CD4-positive, alpha-beta memory T cell (primary cell): ENCODE data around the gene STMP1. TPM values are rescaled to one million over a fixed set of nuclear protein-coding genes. Genes with fewer than 3 reads are reported as not detected.

Experiments
- CTCF ChIA-PET: fragments of 350-600 bp; sonication (Branson Sonifier 250); formaldehyde crosslinking; loops from one replicate; lab custom pipeline; 2021; ENCODE audit warnings: inconsistent platforms; ENCODE audit not compliant: partially characterized antibody; lab: Charles Lee
- POLR2A ChIA-PET: fragments of 350-600 bp; sonication (Branson Sonifier 250); formaldehyde crosslinking; loops from one replicate; lab custom pipeline; 2021; ENCODE audit not compliant: partially characterized antibody; lab: Charles Lee
- DNase-seq, 5 donors: peaks; one replicate each; pipeline versions ENCODE4 v3.0.0 to v3.0.0-alpha.2; 2020 to 2022; ENCODE audit warnings: mixed read lengths in 1 of 5
- H3K27ac ChIP-seq: one replicate; pipeline ENCODE4 v1.7.0; 2013; ENCODE audit warnings: low read depth, low read length
- H3K27me3 ChIP-seq: 2 replicates; pipeline ENCODE4 v1.7.0; 2013; ENCODE audit warnings: mild to moderate bottlenecking, low read length, moderate library complexity; ENCODE audit not compliant: insufficient read depth
- H3K36me3 ChIP-seq: 2 replicates; pipeline ENCODE4 v1.7.0; 2013; ENCODE audit warnings: mild to moderate bottlenecking, low read length, moderate library complexity; ENCODE audit not compliant: insufficient read depth
- H3K4me1 ChIP-seq: 2 replicates; pipeline ENCODE4 v1.7.0; 2013; ENCODE audit warnings: mild to moderate bottlenecking, low read length, moderate library complexity; ENCODE audit not compliant: insufficient read depth
- H3K4me3 ChIP-seq, 2 donors: one replicate each; pipeline ENCODE4 v1.7.0; 2013; ENCODE audit warnings: low read length in 2 of 2, mild to moderate bottlenecking in 1 of 2
- H3K9me3 ChIP-seq, 2 donors: one replicate each; pipeline ENCODE4 v1.7.0; 2013; ENCODE audit warnings: low read length in 2 of 2, control low read depth in 1 of 2; ENCODE audit not compliant: control insufficient read depth in 1 of 2
- H3K27ac Mint-ChIP-seq, 7 donors: one replicate each; pipeline ENCODE4 v1.8.0; 2020 to 2021; ENCODE audit warnings: mixed read lengths in 7 of 7, mild to moderate bottlenecking in 6 of 7, inconsistent platforms in 3 of 7, moderate library complexity in 3 of 7
- H3K27me3 Mint-ChIP-seq, 2 donors: one replicate each; pipeline ENCODE4 v1.8.0; 2020 to 2021; ENCODE audit warnings: mixed read lengths in 2 of 2
- H3K36me3 Mint-ChIP-seq, 2 donors: one replicate each; pipeline ENCODE4 v1.8.0; 2020 to 2021; ENCODE audit warnings: mixed read lengths in 2 of 2, inconsistent platforms in 1 of 2, mild to moderate bottlenecking in 1 of 2
- H3K4me1 Mint-ChIP-seq, 4 donors: one replicate each; pipeline ENCODE4 v1.8.0; 2020 to 2021; ENCODE audit warnings: mixed read lengths in 4 of 4, mild to moderate bottlenecking in 1 of 4
- H3K4me3 Mint-ChIP-seq, 8 donors: one replicate each; pipeline ENCODE4 v1.8.0; 2020 to 2021; ENCODE audit warnings: mixed read lengths in 8 of 8, mild to moderate bottlenecking in 7 of 8, moderate library complexity in 6 of 8, inconsistent platforms in 3 of 8
- H3K9me3 Mint-ChIP-seq, 8 donors: one replicate each; pipeline ENCODE4 v1.8.0; 2020 to 2021; ENCODE audit warnings: mixed read lengths in 8 of 8, mild to moderate bottlenecking in 5 of 8, inconsistent platforms in 3 of 8, moderate library complexity in 1 of 8
- intact Hi-C: fragments of 100-400 bp; cut with micrococcal nuclease; formaldehyde crosslinking; loops from one replicate; pipeline ENCODE4 v1.15.1; 2023
- polyA plus RNA-seq, 2 donors: library from polyadenylated mRNA; unstranded; fragments of 300-500 nt; fragmentation: Illumina TruSeq; gene quantifications; one replicate each; pipeline ENCODE4 v1.2.3, GENCODE V29; 2021
- total RNA-seq, 2 experiments: library from RNA; stranded (reverse); gene quantifications; one replicate each; pipeline ENCODE4 v1.2.3, GENCODE V29; 2021

Gene STMP1
- total and polyA plus RNA-seq, 4 experiments from 2014 or later = 29.5 to 59.2 (median 37.0) TPM

- ChIA-PET POLR2A (no interaction called here), CTCF (interaction anchor here (0.7 to 1.3 kb wide), 2 partner anchors 14 to 28 kb away, joined by 3 read pairs; no protein-coding TSS in a partner anchor)
- H3K27me3 Mint-ChIP-seq = peaks cover 0 to 9% of the 10 kb centered on the region in 2 donors
- H3K27ac Mint-ChIP-seq = no peak overlapping the region
- Histone ChIP-seq H3K4me3 (no peak overlapping the region), H3K36me3 (no peaks in the 10 kb centered on the region), H3K9me3 (no peaks in the 10 kb centered on the region), H3K4me1 (no peaks in the 10 kb centered on the region), H3K27ac (no peak overlapping the region), H3K27me3 (no peaks in the 10 kb centered on the region)
- DNase-seq = no peak
- H3K36me3 Mint-ChIP-seq = peaks cover 0 to 3% of the 10 kb centered on the region in 2 donors
- intact Hi-C loops = no loop called here
- H3K4me3 Mint-ChIP-seq = no peak overlapping the region
- H3K9me3 Mint-ChIP-seq = no peaks in the 10 kb centered on the region
- H3K4me1 Mint-ChIP-seq = no peaks in the 10 kb centered on the region
Measured at GRCh38 chr7:135713836-135714470, 51.6 kb downstream of the STMP1 start.

GRCh38 chr7:135714534-135715009, 52.3 kb downstream of the STMP1 start:
- no peaks in the 10 kb centered on the region for H3K9me3 ChIP-seq
- no peak overlapping the region for H3K4me3 Mint-ChIP-seq
- ChIA-PET CTCF (no interaction called here), POLR2A (no interaction called here)
- intact Hi-C loops = no loop called here
- no peaks in the 10 kb centered on the region for H3K4me1 ChIP-seq
- H3K27ac ChIP-seq = no peak overlapping the region
- no peak overlapping the region for H3K4me3 ChIP-seq
- H3K27ac Mint-ChIP-seq = no peak overlapping the region
- H3K9me3 Mint-ChIP-seq = no peaks in the 10 kb centered on the region
- no peak for DNase-seq
- H3K4me1 Mint-ChIP-seq = no peaks in the 10 kb centered on the region
- peaks cover 0 to 10% of the 10 kb centered on the region in 2 donors for H3K27me3 Mint-ChIP-seq
- no peaks in the 10 kb centered on the region for H3K36me3 ChIP-seq
- peaks cover 0 to under 1% of the 10 kb centered on the region in 2 donors for H3K36me3 Mint-ChIP-seq
- H3K27me3 ChIP-seq = no peaks in the 10 kb centered on the region

- Mint-ChIP-seq H3K4me1 (no peaks in the 10 kb centered on the region), H3K27me3 (peaks cover 3 to 10% of the 10 kb centered on the region in 2 donors)
Measured at GRCh38 chr7:135715055-135715522, 52.8 kb downstream of the STMP1 start.

GRCh38 chr7:135715673-135716072, 53.4 kb downstream of the STMP1 start:
- H3K4me3 ChIP-seq = no peak overlapping the region
- Mint-ChIP-seq H3K4me1 (no peaks in the 10 kb centered on the region), H3K36me3 (no peaks in the 10 kb centered on the region), H3K9me3 (no peaks in the 10 kb centered on the region), H3K27ac (no peak overlapping the region), H3K27me3 (peaks cover 3 to 10% of the 10 kb centered on the region in 2 donors), H3K4me3 (no peak overlapping the region)
- no peak for DNase-seq
- intact Hi-C loops = no loop called here
- H3K36me3 ChIP-seq = no peaks in the 10 kb centered on the region
- H3K9me3 ChIP-seq = no peaks in the 10 kb centered on the region
- CTCF ChIA-PET = interaction anchor here (0.9 kb wide), 1 partner anchor 27 kb away, joined by 3 read pairs; no protein-coding TSS in a partner anchor
- POLR2A ChIA-PET = no interaction called here
- H3K4me1 ChIP-seq = no peaks in the 10 kb centered on the region
- H3K27me3 ChIP-seq = no peaks in the 10 kb centered on the region
- H3K27ac ChIP-seq = no peak overlapping the region

More at GRCh38 chr7:135715055-135715522, 52.8 kb downstream of the STMP1 start:
- POLR2A ChIA-PET = no interaction called here
- Mint-ChIP-seq H3K9me3 (no peaks in the 10 kb centered on the region), H3K27ac (no peak overlapping the region), H3K36me3 (no peaks in the 10 kb centered on the region), H3K4me3 (no peak overlapping the region)
- no peak overlapping the region for H3K27ac ChIP-seq
- no peaks in the 10 kb centered on the region for H3K9me3 ChIP-seq
- no peak for DNase-seq
- CTCF ChIA-PET = interaction anchor here (0.9 kb wide), 1 partner anchor 27 kb away, joined by 3 read pairs; no protein-coding TSS in a partner anchor
- no peaks in the 10 kb centered on the region for H3K27me3 ChIP-seq
- H3K36me3 ChIP-seq = no peaks in the 10 kb centered on the region
- intact Hi-C loops = no loop called here
- H3K4me3 ChIP-seq = no peak overlapping the region
- H3K4me1 ChIP-seq = no peaks in the 10 kb centered on the region

GRCh38 chr7:135716677-135717238, 54.4 kb downstream of the STMP1 start:
- Mint-ChIP-seq H3K4me3 (no peak overlapping the region), H3K27me3 (peaks cover 3 to 10% of the 10 kb centered on the region in 2 donors), H3K36me3 (no peaks in the 10 kb centered on the region), H3K4me1 (no peaks in the 10 kb centered on the region), H3K27ac (no peak overlapping the region), H3K9me3 (no peaks in the 10 kb centered on the region)
- DNase-seq = no peak
- Histone ChIP-seq H3K9me3 (no peaks in the 10 kb centered on the region), H3K27ac (no peak overlapping the region), H3K27me3 (no peaks in the 10 kb centered on the region), H3K4me3 (no peak overlapping the region), H3K4me1 (no peaks in the 10 kb centered on the region), H3K36me3 (no peaks in the 10 kb centered on the region)
- CTCF ChIA-PET = no interaction called here
- POLR2A ChIA-PET = no interaction called here
- intact Hi-C loops = no loop called here

- intact Hi-C loops = no loop called here
- H3K27me3 ChIP-seq = no peaks in the 10 kb centered on the region
- peaks cover 3 to 12% of the 10 kb centered on the region in 2 donors for H3K27me3 Mint-ChIP-seq
- no peaks in the 10 kb centered on the region for H3K36me3 ChIP-seq
- H3K9me3 Mint-ChIP-seq = no peaks in the 10 kb centered on the region
- H3K4me3 ChIP-seq = no peak overlapping the region
- no peak overlapping the region for H3K4me3 Mint-ChIP-seq
- no peak overlapping the region for H3K27ac ChIP-seq
- no peak for DNase-seq
- no peaks in the 10 kb centered on the region for H3K9me3 ChIP-seq
- ChIA-PET POLR2A (no interaction called here), CTCF (no interaction called here)
- H3K36me3 Mint-ChIP-seq = no peaks in the 10 kb centered on the region
- H3K4me1 ChIP-seq = no peaks in the 10 kb centered on the region
- no peaks in the 10 kb centered on the region for H3K4me1 Mint-ChIP-seq
- H3K27ac Mint-ChIP-seq = no peak overlapping the region
Measured at GRCh38 chr7:135717693-135718092, 55.4 kb downstream of the STMP1 start.

GRCh38 chr7:135718219-135718618, 55.9 kb downstream of the STMP1 start:
- H3K4me1 Mint-ChIP-seq = no peaks in the 10 kb centered on the region
- Histone ChIP-seq H3K4me3 (no peak overlapping the region), H3K9me3 (no peaks in the 10 kb centered on the region), H3K27ac (no peak overlapping the region), H3K27me3 (no peaks in the 10 kb centered on the region), H3K4me1 (no peaks in the 10 kb centered on the region), H3K36me3 (no peaks in the 10 kb centered on the region)
- no peaks in the 10 kb centered on the region for H3K9me3 Mint-ChIP-seq
- H3K36me3 Mint-ChIP-seq = no peaks in the 10 kb centered on the region
- ChIA-PET CTCF (no interaction called here), POLR2A (no interaction called here)
- no peak for DNase-seq
- H3K27ac Mint-ChIP-seq = no peak overlapping the region
- intact Hi-C loops = no loop called here
- peaks cover 3 to 12% of the 10 kb centered on the region in 2 donors for H3K27me3 Mint-ChIP-seq
- H3K4me3 Mint-ChIP-seq = no peak overlapping the region
